NCI-H2029 treated with DMSO at 0.1 percent for 48 hours (cell line): ENCODE results near the gene PTGER4.

Experiments used
- DNase-seq: peaks from one replicate; lab custom pipeline; 2025; lab: John Stamatoyannopoulos, UW

Gene PTGER4

GRCh38 chr5:40669606-40670390 lies 9.9 kb upstream of the PTGER4 start:
- no peak for DNase-seq

- DNase-seq, result no peak
Observed at GRCh38 chr5:40672425-40672824, 7.3 kb upstream of the PTGER4 start.

- DNase-seq, result no peak
Observed at GRCh38 chr5:40674661-40675235, 5.0 kb upstream of the PTGER4 start.

- DNase-seq, result no peak
Observed at GRCh38 chr5:40675396-40676133, 4.2 kb upstream of the PTGER4 start.

GRCh38 chr5:40676613-40677343 lies 2.9 kb upstream of the PTGER4 start:
- DNase-seq, result no peak

GRCh38 chr5:40677456-40677855 lies 2.3 kb upstream of the PTGER4 start:
- DNase-seq, result no peak

GRCh38 chr5:40678026-40678425 lies 1.7 kb upstream of the PTGER4 start:
- no peak for DNase-seq

- no peak for DNase-seq
Observed at GRCh38 chr5:40678460-40679147, 1.1 kb upstream of the PTGER4 start.

- DNase-seq, result peak; percentile 36
Observed at GRCh38 chr5:40679148-40679912, 385 bp upstream of the PTGER4 start.

GRCh38 chr5:40680741-40681362 lies 1.1 kb downstream of the PTGER4 start:
- DNase-seq, result no peak

- no peak for DNase-seq
Observed at GRCh38 chr5:40681363-40682153, 1.8 kb downstream of the PTGER4 start.

- no peak for DNase-seq
Observed at GRCh38 chr5:40682154-40683017, 2.7 kb downstream of the PTGER4 start.

GRCh38 chr5:40683305-40683704 lies 3.6 kb downstream of the PTGER4 start:
- DNase-seq, result no peak

GRCh38 chr5:40685193-40685592 lies 5.5 kb downstream of the PTGER4 start:
- DNase-seq, result no peak

- DNase-seq, result no peak
Observed at GRCh38 chr5:40685976-40686486, 6.3 kb downstream of the PTGER4 start.

- DNase-seq, result no peak
Observed at GRCh38 chr5:40687321-40687720, 7.6 kb downstream of the PTGER4 start.

- peak; percentile 41 for DNase-seq
Observed at GRCh38 chr5:40688127-40688761, 8.5 kb downstream of the PTGER4 start.

- DNase-seq, result no peak
Observed at GRCh38 chr5:40688996-40689395, 9.3 kb downstream of the PTGER4 start.
